Cardiac fibroblast (primary cell): ENCODE measurements around the gene OSBPL10.

Source experiments
- DNase-seq, 2 donors: peaks; one replicate each; pipeline versions ENCODE4 v3.0.0 to v3.0.0-alpha.2; 2010; ENCODE audit warnings: low read depth in 2 of 2
- H3K4me3 ChIP-seq, 2 donors: replicated peaks in 1 of 2; 1 replicate in 1 of 2; 2 replicates in 1 of 2; pipeline ENCODE4 v1.5.1; 2011; ENCODE audit warnings: low read depth in 2 of 2, low read length in 2 of 2, mild to moderate bottlenecking in 2 of 2, moderate library complexity in 1 of 2
- CTCF ChIP-seq: IDR thresholded peaks from one replicate; pipeline ENCODE4 v1.5.1; 2011; ENCODE audit warnings: low read depth, mild to moderate bottlenecking, low read length, inconsistent platforms

The OSBPL10 gene

GRCh38 chr3:31752305-31753049 lies 228.6 kb downstream of the OSBPL10 start:
- no peak for TF ChIP-seq CTCF

GRCh38 chr3:31750341-31750740 lies 230.7 kb downstream of the OSBPL10 start:
- no peak overlapping the region for H3K4me3 ChIP-seq
- TF ChIP-seq CTCF: no peak
- DNase-seq: no peak

More at GRCh38 chr3:31752305-31753049, 228.6 kb downstream of the OSBPL10 start:
- no peak overlapping the region for H3K4me3 ChIP-seq
- no peak for DNase-seq

GRCh38 chr3:31748933-31749295 lies 232.1 kb downstream of the OSBPL10 start:
- no peak for DNase-seq
- H3K4me3 ChIP-seq: no peak overlapping the region
- no peak for TF ChIP-seq CTCF

- no peak for DNase-seq
- no peak overlapping the region for H3K4me3 ChIP-seq
- no peak for TF ChIP-seq CTCF
Measured at GRCh38 chr3:31748281-31748932, 232.7 kb downstream of the OSBPL10 start.

GRCh38 chr3:31747785-31748184 lies 233.3 kb downstream of the OSBPL10 start:
- no peak for TF ChIP-seq CTCF
- H3K4me3 ChIP-seq: no peak overlapping the region
- no peak for DNase-seq

- no peak for TF ChIP-seq CTCF
- no peak for DNase-seq
- no peak overlapping the region for H3K4me3 ChIP-seq
Measured at GRCh38 chr3:31744913-31745312, 236.1 kb downstream of the OSBPL10 start.
